Smooth muscle cell of the umbilical artery (primary cell): ENCODE results near the gene LYPD6B. TPM values are rescaled to one million over a fixed set of nuclear protein-coding genes. Genes with fewer than 3 reads are reported as not detected.

Experiments
- total RNA-seq: library from RNA; depleted of rRNA; stranded (reverse); fragments of >200 nt; gene quantifications from 2 replicates; pipeline ENCODE4 v1.2.3, GENCODE V29; 2014

The LYPD6B gene, protein sequence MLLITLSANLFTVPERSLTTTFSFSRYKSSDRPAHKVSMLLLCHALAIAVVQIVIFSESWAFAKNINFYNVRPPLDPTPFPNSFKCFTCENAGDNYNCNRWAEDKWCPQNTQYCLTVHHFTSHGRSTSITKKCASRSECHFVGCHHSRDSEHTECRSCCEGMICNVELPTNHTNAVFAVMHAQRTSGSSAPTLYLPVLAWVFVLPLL
- total RNA-seq: 2.1 and 2.6 TPM in 2 replicates

DNA sequence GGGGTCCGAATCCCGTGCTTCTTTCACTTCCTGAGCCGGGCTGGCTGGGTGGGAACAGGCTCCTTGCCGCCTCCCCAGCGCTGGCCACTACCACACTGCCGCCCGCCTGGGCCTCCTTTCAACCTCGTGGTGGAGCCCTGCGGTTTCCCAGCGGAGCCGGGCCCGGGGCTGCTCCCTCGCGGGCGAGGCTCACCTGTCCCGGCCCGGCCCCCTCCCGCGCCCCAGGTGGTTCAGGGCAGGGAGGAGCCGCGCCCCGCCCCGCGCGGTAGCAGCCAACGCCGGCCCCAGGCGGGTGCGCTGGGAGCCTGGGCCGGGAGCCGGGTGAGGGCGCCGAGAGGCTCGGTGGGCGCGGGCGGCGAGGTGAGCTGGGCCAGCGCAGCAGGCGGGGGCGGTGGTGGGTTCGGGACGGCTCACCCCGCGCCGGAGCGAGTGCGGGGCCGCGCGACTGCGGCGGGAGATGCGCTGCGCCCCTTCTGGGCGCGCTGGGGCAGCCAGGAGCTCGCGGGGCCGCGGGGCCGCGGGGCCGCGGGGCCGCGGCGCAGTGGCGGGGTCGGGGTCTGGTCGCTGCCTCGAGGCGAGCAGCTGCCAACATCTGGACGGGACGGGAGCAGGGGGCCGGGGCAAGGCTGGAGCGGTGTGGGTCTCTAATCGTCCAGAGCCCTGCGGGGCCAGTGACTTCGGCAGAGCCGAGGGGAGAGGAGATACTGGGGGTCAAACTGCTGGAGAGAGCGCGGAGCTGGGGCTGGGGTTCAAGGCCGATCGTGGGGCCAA is at the start of gene LYPD6B:
Gene LYPD6B, plus strand, starts transcription at position 258 of the 771 bp plus-strand sequence. CDS start 92,250 bp downstream, outside the sequence.

Other genes starting within 250 kb of the LYPD6B start
- gene KIF5C, start 163.5 kb upstream of the LYPD6B start, total RNA-seq: 0.37 and 2.7 TPM in 2 replicates